Measurements from ENCODE around the gene TASOR2.

Gene TASOR2

DNA sequence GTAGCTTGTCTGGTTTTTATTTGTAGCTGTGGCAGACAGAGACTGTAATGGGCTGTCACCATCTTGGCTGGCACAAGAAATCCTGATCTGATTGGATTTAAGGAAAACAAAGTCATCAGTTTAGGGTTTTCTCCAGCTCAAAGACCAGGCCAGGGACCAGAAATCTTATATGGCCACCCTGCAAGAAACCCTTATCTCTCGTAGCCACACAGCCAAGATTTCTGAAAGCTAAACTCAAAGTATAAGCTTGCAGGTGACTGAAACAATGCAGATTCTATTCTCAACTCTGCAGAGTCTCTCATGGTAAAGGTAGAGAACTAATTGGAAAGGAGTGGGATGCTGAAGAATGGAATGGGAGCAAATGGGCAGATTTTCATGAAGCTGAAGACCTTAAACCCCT, 15.0 kb upstream of the TASOR2 start:
- Histone ChIP-seq H3K9ac (ENCODE audit: low read depth, low read length) (no peak overlapping the region), H3K4me1 (ENCODE audit: insufficient read depth, low read length) (peaks cover 7% of the 10 kb centered on the region), H3K9me3 (ENCODE audit: insufficient read depth, low read depth, low read length) (peaks cover 7% of the 10 kb centered on the region; the same call in 1 of the 2 replicates), H3K27ac (ENCODE audit: low read length) (no peak overlapping the region), H3K27me3 (ENCODE audit: insufficient read depth, low read length) (peaks cover 20% of the 10 kb centered on the region), H3K36me3 (ENCODE audit: insufficient read depth, low read depth, low read length) (no peaks in the 10 kb centered on the region), H3K4me3 (ENCODE audit: low read length) (no peak overlapping the region)

GRCh38 chr10:5670662-5671375, 13.8 kb upstream of the TASOR2 start:
- Histone ChIP-seq H3K4me1 (ENCODE audit: insufficient read depth, low read length) (no peaks in the 10 kb centered on the region), H3K36me3 (ENCODE audit: insufficient read depth, low read depth, low read length) (no peaks in the 10 kb centered on the region), H3K9me3 (ENCODE audit: insufficient read depth, low read depth, low read length) (peaks cover 7% of the 10 kb centered on the region; the same call in 1 of the 2 replicates), H3K27ac (ENCODE audit: low read length) (no peak overlapping the region), H3K4me3 (ENCODE audit: low read length) (no peak overlapping the region), H3K27me3 (ENCODE audit: insufficient read depth, low read length) (peaks cover 20% of the 10 kb centered on the region), H3K9ac (ENCODE audit: low read depth, low read length) (no peak overlapping the region)

DNA sequence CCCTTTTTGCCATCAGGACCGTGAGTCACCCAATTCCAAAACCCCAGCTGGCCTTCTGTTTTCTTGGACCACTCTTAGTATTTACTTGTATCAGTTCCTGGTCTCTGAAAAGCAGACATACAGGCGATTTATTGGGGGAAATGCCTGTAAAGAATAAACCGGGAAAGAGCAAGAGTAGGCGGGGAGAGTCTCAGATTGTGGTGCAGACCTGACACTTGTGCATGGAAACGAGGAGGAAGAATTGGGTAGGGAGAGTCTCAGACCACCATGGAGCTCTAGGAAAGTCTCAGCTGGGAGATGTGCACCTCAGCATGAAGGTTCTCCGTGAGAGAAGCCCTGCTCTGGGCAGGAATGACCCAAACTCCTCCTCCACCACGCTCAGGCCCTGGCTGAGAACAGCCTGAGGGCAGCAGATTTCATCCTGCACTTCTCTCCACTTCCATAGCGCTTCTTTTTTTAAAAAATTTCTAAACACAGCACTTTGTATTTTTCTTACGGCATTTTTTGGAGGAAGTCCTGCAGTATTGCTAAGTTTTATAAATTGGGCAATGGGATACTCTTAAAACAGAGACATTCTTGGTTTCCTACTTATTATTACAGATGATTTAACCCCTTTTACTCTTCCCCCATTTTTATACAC, 6.1 kb upstream of the TASOR2 start:
- no peak overlapping the region for H3K4me3 ChIP-seq (ENCODE audit: low read length)
- H3K36me3 ChIP-seq (ENCODE audit: insufficient read depth, low read depth, low read length), result no peaks in the 10 kb centered on the region
- peaks cover 7% of the 10 kb centered on the region; the same call in 1 of the 2 replicates for H3K9me3 ChIP-seq (ENCODE audit: insufficient read depth, low read depth, low read length)
- no peaks in the 10 kb centered on the region for H3K4me1 ChIP-seq (ENCODE audit: insufficient read depth, low read length)
- no peak overlapping the region for H3K9ac ChIP-seq (ENCODE audit: low read depth, low read length)
- no peak overlapping the region for H3K27ac ChIP-seq (ENCODE audit: low read length)
- peaks cover 51% of the 10 kb centered on the region for H3K27me3 ChIP-seq (ENCODE audit: insufficient read depth, low read length)

DNA sequence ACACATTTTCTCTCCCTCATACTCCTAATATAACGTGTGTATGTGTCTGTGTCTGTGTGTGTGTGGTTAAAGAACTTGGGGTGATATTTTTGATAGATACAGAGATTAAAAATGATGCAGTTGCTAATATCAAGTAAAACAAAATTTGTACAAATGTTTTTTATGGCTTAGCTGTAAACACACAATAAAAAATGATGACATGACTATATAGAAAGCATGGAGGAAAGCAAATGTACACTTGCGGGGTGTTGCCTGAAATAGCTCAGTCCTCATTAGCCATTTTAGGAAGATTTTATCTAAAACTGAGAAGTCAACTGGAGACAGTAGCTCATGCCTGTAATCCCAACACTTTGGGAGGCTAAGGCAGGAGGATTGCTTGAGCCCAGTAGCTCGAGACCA, 5.6 kb upstream of the TASOR2 start:
- Histone ChIP-seq H3K9me3 (ENCODE audit: insufficient read depth, low read depth, low read length) (peaks cover 6% of the 10 kb centered on the region; the same call in 1 of the 2 replicates), H3K4me3 (ENCODE audit: low read length) (no peak overlapping the region), H3K9ac (ENCODE audit: low read depth, low read length) (no peak overlapping the region), H3K36me3 (ENCODE audit: insufficient read depth, low read depth, low read length) (no peaks in the 10 kb centered on the region), H3K4me1 (ENCODE audit: insufficient read depth, low read length) (no peaks in the 10 kb centered on the region), H3K27ac (ENCODE audit: low read length) (no peak overlapping the region), H3K27me3 (ENCODE audit: insufficient read depth, low read length) (peaks cover 56% of the 10 kb centered on the region)

GRCh38 chr10:5679606-5680005, 5.0 kb upstream of the TASOR2 start:
- Histone ChIP-seq H3K36me3 (ENCODE audit: insufficient read depth, low read depth, low read length) (no peaks in the 10 kb centered on the region), H3K4me1 (ENCODE audit: insufficient read depth, low read length) (no peaks in the 10 kb centered on the region), H3K4me3 (ENCODE audit: low read length) (no peak overlapping the region), H3K27ac (ENCODE audit: low read length) (no peak overlapping the region), H3K9ac (ENCODE audit: low read depth, low read length) (no peak overlapping the region), H3K27me3 (ENCODE audit: insufficient read depth, low read length) (peaks cover 58% of the 10 kb centered on the region), H3K9me3 (ENCODE audit: insufficient read depth, low read depth, low read length) (peaks cover under 1% of the 10 kb centered on the region; the same call in 1 of the 2 replicates)

DNA sequence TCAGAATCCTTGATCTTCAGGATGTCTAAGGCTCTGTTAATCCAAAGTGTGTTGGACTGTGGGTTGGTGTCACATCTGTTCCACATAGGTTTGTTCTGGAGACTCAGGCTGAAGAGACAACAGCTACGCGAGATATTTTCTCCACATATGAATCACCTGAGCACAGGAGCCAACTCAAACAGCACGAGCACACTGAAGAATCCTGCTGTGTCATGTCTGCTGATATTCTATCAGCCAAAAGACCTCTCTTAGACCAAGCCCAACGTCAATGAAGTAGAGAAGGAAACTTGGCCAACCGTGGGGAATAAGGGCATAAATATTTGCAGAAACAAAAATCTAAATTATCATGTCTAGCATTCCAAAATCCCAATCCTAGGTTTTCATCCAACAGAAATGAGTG, 2.7 kb upstream of the TASOR2 start:
- Histone ChIP-seq H3K4me1 (ENCODE audit: insufficient read depth, low read length) (peaks cover 6% of the 10 kb centered on the region; the same call in 1 of the 2 replicates), H3K27ac (ENCODE audit: low read length) (no peak overlapping the region), H3K27me3 (ENCODE audit: insufficient read depth, low read length) (peaks cover 58% of the 10 kb centered on the region), H3K9me3 (ENCODE audit: insufficient read depth, low read depth, low read length) (no peaks in the 10 kb centered on the region), H3K36me3 (ENCODE audit: insufficient read depth, low read depth, low read length) (no peaks in the 10 kb centered on the region), H3K4me3 (ENCODE audit: low read length) (no peak overlapping the region), H3K9ac (ENCODE audit: low read depth, low read length) (no peak overlapping the region)

DNA sequence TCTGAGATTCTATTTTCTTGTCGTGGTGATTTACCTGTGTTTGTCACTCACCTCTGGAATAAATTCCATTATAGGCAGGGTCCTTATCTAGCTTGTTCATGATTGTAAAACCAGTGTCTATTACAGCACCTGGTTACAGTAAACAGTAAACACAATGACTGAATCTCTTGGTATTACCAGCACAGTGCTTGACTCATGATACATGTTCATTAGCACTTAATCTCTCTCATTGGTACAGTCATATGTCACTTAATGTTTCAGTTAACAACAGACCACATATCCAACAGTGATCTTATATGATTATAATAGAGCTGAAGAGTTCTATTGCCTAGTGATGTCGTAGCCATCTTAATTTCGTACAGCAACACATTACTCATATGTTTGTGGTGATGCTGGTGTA, 1.6 kb upstream of the TASOR2 start:
- H3K9me3 ChIP-seq (ENCODE audit: insufficient read depth, low read depth, low read length), result no peaks in the 10 kb centered on the region
- peaks cover 6% of the 10 kb centered on the region; the same call in 1 of the 2 replicates for H3K4me1 ChIP-seq (ENCODE audit: insufficient read depth, low read length)
- no peak overlapping the region for H3K4me3 ChIP-seq (ENCODE audit: low read length)

DNA sequence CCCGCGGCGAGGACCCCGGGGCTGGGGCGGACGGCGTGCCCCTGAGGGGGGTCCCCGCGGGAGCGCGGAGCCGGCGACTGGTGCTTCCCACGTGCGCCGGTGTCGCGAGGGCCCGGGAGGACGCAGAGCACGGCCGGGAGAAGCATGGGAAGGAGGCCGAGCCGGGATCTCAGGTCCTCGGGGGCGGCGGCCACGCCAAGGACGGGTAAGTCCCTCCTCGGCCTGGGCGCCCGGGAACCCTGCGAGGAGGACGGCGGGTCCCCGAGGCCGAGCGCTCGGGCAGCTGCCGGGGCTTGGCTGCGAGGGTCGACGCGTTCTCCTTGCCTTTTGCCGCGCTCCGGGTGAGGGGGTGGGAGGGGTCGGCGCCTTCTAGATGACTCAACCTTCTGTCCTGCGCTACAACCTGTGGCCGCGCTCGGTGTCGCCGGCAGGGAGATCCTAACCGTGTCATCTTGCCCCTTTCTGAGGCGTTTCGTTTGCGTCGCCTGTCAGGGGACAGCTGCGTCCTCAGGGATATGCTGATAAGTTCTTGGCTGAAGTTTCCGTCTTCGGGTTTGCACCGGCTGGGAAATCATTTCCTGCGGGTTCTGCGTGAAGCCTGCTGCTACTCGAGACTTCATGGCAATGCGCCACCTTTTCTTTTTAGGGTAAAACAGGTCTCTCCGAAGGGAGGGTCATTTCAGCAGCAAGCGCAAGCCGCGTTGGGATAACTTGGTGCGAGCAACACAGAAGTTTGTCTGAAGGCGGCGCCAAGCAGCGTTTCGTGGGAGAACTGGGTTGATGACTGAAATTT, 529 bp downstream of the TASOR2 start:
- H3K36me3 ChIP-seq (ENCODE audit: insufficient read depth, low read depth, low read length), result no peaks in the 10 kb centered on the region
- H3K4me3 ChIP-seq (ENCODE audit: low read length), result peak overlapping the region; percentile 87
- peaks cover 37% of the 10 kb centered on the region for H3K27me3 ChIP-seq (ENCODE audit: insufficient read depth, low read length)
- peak overlapping the region; percentile 78; the same call in 1 of the 2 replicates for H3K9ac ChIP-seq (ENCODE audit: low read depth, low read length)
- H3K9me3 ChIP-seq (ENCODE audit: insufficient read depth, low read depth, low read length), result no peaks in the 10 kb centered on the region
- H3K27ac ChIP-seq (ENCODE audit: low read length), result no peak overlapping the region
- peaks cover 6% of the 10 kb centered on the region; the same call in 1 of the 2 replicates for H3K4me1 ChIP-seq (ENCODE audit: insufficient read depth, low read length)

More for the DNA sequence above, 1.6 kb upstream of the TASOR2 start:
- H3K36me3 ChIP-seq (ENCODE audit: insufficient read depth, low read depth, low read length), result no peaks in the 10 kb centered on the region
- H3K27ac ChIP-seq (ENCODE audit: low read length), result no peak overlapping the region
- peaks cover 52% of the 10 kb centered on the region for H3K27me3 ChIP-seq (ENCODE audit: insufficient read depth, low read length)
- no peak overlapping the region for H3K9ac ChIP-seq (ENCODE audit: low read depth, low read length)

DNA sequence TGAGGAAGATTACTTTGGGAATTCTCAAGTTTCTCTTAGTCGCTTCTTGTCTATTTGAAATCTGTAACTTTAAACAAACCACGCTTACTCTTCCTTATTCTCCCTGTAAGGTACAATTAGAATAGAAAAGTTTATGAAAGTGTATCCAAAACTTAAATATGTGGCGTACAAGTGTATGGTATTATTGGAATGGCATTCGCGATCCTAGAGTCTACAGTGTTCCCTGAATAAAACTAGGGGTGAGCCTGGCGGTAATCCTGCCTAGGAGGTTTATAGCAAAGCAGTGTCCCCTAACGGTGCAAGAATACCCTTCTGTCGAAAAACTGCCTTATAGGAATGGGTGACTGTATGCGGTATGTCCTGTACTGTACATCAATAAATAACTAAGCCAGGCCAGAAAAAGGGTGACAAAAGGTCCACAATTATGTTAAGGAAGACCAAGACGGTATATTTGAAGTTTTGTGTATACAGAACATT, 1.2 kb downstream of the TASOR2 start:
- H3K9me3 ChIP-seq (ENCODE audit: insufficient read depth, low read depth, low read length), result no peaks in the 10 kb centered on the region
- H3K9ac ChIP-seq (ENCODE audit: low read depth, low read length), result peak overlapping the region; percentile 78; the same call in 1 of the 2 replicates
- H3K27me3 ChIP-seq (ENCODE audit: insufficient read depth, low read length), result peaks cover 33% of the 10 kb centered on the region
- peaks cover 6% of the 10 kb centered on the region; the same call in 1 of the 2 replicates for H3K4me1 ChIP-seq (ENCODE audit: insufficient read depth, low read length)
- H3K36me3 ChIP-seq (ENCODE audit: insufficient read depth, low read depth, low read length), result no peaks in the 10 kb centered on the region
- H3K27ac ChIP-seq (ENCODE audit: low read length), result no peak overlapping the region
- peak overlapping the region; percentile 87 for H3K4me3 ChIP-seq (ENCODE audit: low read length)

GRCh38 chr10:5688587-5688986, 3.9 kb downstream of the TASOR2 start:
- Histone ChIP-seq H3K36me3 (ENCODE audit: insufficient read depth, low read depth, low read length) (no peaks in the 10 kb centered on the region), H3K27me3 (ENCODE audit: insufficient read depth, low read length) (peaks cover 7% of the 10 kb centered on the region), H3K27ac (ENCODE audit: low read length) (no peak overlapping the region), H3K4me3 (ENCODE audit: low read length) (no peak overlapping the region), H3K9me3 (ENCODE audit: insufficient read depth, low read depth, low read length) (no peaks in the 10 kb centered on the region), H3K9ac (ENCODE audit: low read depth, low read length) (no peak overlapping the region), H3K4me1 (ENCODE audit: insufficient read depth, low read length) (peaks cover 17% of the 10 kb centered on the region; the same call in 1 of the 2 replicates)

- no peaks in the 10 kb centered on the region for H3K27me3 ChIP-seq (ENCODE audit: insufficient read depth, low read length)
- H3K36me3 ChIP-seq (ENCODE audit: insufficient read depth, low read depth, low read length), result no peaks in the 10 kb centered on the region
- H3K27ac ChIP-seq (ENCODE audit: low read length), result no peak overlapping the region
- peak overlapping the region; percentile 77 for H3K4me3 ChIP-seq (ENCODE audit: low read length)
- H3K9me3 ChIP-seq (ENCODE audit: insufficient read depth, low read depth, low read length), result no peaks in the 10 kb centered on the region
- no peak overlapping the region for H3K9ac ChIP-seq (ENCODE audit: low read depth, low read length)
- peaks cover 17% of the 10 kb centered on the region for H3K4me1 ChIP-seq (ENCODE audit: insufficient read depth, low read length)
Observed at GRCh38 chr10:5691786-5692185, 7.1 kb downstream of the TASOR2 start.
